Aorta (tissue), 5 donors: ENCODE measurements around the gene OPRL1. TPM values are rescaled to one million over a fixed set of nuclear protein-coding genes. Genes with fewer than 3 reads are reported as not detected.

Source experiments
- ATAC-seq: fragments of 200-7000 bp; cut with Tn5 transposase; one replicate; pipeline ENCODE4 v1.9.1; 2022; ENCODE audit warnings: moderate library complexity; ENCODE audit not compliant: low FRiP score
- DNase-seq, 2 donors: peaks; one replicate each; pipeline ENCODE4 v3.0.0-alpha.2; 2020
- H3K27ac ChIP-seq, 2 donors: one replicate each; pipeline ENCODE4 v1.5.1; 2013; ENCODE audit warnings: low read length in 2 of 2, mild to moderate bottlenecking in 2 of 2, moderate library complexity in 2 of 2, control low read depth in 1 of 2, inconsistent platforms in 1 of 2, low read depth in 1 of 2
- H3K27me3 ChIP-seq, 2 donors: one replicate each; pipeline ENCODE4 v1.6.1; 2013; ENCODE audit warnings: control low read depth in 1 of 2, low read length in 1 of 2, mild to moderate bottlenecking in 1 of 2, moderate library complexity in 1 of 2; ENCODE audit not compliant: insufficient read depth in 2 of 2, control insufficient read depth in 1 of 2
- H3K36me3 ChIP-seq, 2 donors: one replicate each; pipeline ENCODE4 v1.6.1; 2013; ENCODE audit warnings: control low read depth in 1 of 2, low read length in 1 of 2, mild to moderate bottlenecking in 1 of 2; ENCODE audit not compliant: insufficient read depth in 2 of 2, control insufficient read depth in 1 of 2
- H3K4me1 ChIP-seq, 2 donors: one replicate each; pipeline ENCODE4 v1.6.1; 2013; ENCODE audit warnings: low read length in 2 of 2, control low read depth in 1 of 2, mild to moderate bottlenecking in 1 of 2, moderate library complexity in 1 of 2; ENCODE audit not compliant: insufficient read depth in 2 of 2, control insufficient read depth in 1 of 2
- H3K4me3 ChIP-seq, 2 donors: one replicate each; pipeline ENCODE4 v1.5.1; 2013; ENCODE audit warnings: low read length in 2 of 2, control low read depth in 1 of 2, mild to moderate bottlenecking in 1 of 2
- H3K9me3 ChIP-seq: one replicate; pipeline ENCODE4 v1.6.1; 2013; ENCODE audit warnings: mild to moderate bottlenecking, low read length; ENCODE audit not compliant: control insufficient read depth
- WGBS, 2 donors: extraction: QIAGEN DNeasy Blood & Tissue Kit; methylation state at CpG; one replicate each; pipeline ENCODE4 v1.1.7; 2013; 5-methylcytosine and 5-hydroxymethylcytosine counted together
- intact Hi-C, 2 donors: fragments of 100-400 bp; cut with DNase I; formaldehyde crosslinking; loops; one replicate each; pipeline versions ENCODE4 v1.14.2 to v1.15.0; 2022
- polyA plus RNA-seq, 2 donors: library from polyadenylated mRNA; stranded (reverse); fragments of 200-250 nt; gene quantifications; one replicate each; pipeline ENCODE4 v1.2.3, GENCODE V29; 2013
- total RNA-seq, 2 donors: library from RNA; stranded (reverse); fragmentation: NEBNext Ultra II Directional; extraction: Animal tissue kit (Norgen Biotek cat#: 25700); gene quantifications; one replicate each; pipeline ENCODE4 v1.2.1, GENCODE V29; 2021
- donor health status: healthy with polysubstance abuse.
- donor health status: Bipolar disorder and iron deficiency.
- donor health status: DM: no; HTN: no; CAD: no.
- donor health status: DM: no; HTN: no; CAD: no.
- donor health status: DM: yes; HTN: yes; CAD: no.

Gene OPRL1
- total and polyA plus RNA-seq, 4 donors: 0.72 to 2.9 (median 0.95) TPM

DNA sequence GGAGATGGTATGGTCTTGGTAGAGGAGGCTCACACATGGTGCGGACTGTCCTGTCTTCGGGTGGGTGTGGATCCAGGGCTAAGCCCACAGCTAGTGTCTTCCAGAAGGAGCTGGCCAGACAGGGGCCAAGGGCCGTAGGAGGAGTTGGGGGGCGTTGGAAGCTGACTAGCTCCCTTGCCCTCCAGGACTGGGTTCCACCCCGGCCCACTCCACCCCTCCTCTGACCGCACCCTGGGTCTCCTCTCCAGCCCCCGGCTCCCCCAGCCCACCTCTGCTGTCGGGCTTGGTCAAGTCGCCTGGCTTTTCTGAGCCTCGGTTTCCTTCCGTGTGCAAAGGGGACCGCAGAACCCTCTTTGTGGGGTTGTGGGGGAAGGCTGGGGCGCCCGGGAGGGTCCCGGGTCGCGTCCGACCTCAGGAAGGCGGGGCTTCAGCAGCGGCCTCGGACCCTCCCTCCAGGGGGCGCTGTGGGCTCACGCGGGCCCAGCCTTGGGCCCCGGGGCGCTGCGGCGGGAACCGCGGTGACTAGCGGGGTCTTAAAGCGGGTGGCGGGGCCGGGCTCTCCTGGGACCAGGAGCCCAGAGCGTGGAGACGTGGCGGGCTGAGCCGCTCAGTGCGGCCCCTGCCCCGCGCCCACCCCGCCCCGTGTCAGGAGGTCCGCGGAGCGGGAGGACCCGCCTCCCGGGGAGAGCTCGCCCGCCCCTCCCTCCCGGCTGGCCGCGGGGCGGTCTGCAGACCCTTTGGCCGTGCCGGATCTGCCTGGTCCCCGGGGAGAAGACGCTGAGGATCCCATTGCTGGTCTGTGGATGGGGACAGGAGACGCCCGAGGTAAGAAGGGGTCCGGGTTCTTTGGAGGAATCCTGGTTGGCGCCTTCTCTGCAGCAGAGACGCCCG, 22.1 kb downstream of the OPRL1 start:
- intact Hi-C loops: no loop called here
- Histone ChIP-seq H3K4me1 (no peaks in the 10 kb centered on the region), H3K27me3 (no peaks in the 10 kb centered on the region), H3K27ac (no peak overlapping the region), H3K9me3 (no peaks in the 10 kb centered on the region), H3K36me3 (no peaks in the 10 kb centered on the region), H3K4me3 (no peak overlapping the region)
- DNase-seq (peak; percentile 56 to 80), ATAC-seq (peak; percentile 54)
- WGBS, 2 donors: 10% methylated on average over 38 to 64 of the region's 64 CpGs

- no peaks in the 10 kb centered on the region for H3K36me3 ChIP-seq
- peak; percentile 35 to 51 for DNase-seq
- 19 to 23% methylated on average over 26 to 30 of the region's 30 CpGs for WGBS, 2 donors
These were observed 22.9 kb downstream of the OPRL1 start for GRCh38 chr20:64102647-64103354.

GRCh38 chr20:64103871-64104666, 24.2 kb downstream of the OPRL1 start:
- intact Hi-C loops: no loop called here
- Histone ChIP-seq H3K27me3 (no peaks in the 10 kb centered on the region), H3K36me3 (no peaks in the 10 kb centered on the region), H3K4me3 (no peak overlapping the region), H3K9me3 (no peaks in the 10 kb centered on the region), H3K4me1 (no peaks in the 10 kb centered on the region), H3K27ac (no peak overlapping the region)
- peak; percentile 26 to 61 for DNase-seq
- WGBS, 2 donors: 60 to 65% methylated on average over 20 of the region's 20 CpGs
- no peak for ATAC-seq

More at GRCh38 chr20:64102647-64103354, 22.9 kb downstream of the OPRL1 start:
- Histone ChIP-seq H3K9me3 (no peaks in the 10 kb centered on the region), H3K27me3 (no peaks in the 10 kb centered on the region), H3K4me3 (no peak overlapping the region), H3K27ac (no peak overlapping the region), H3K4me1 (no peaks in the 10 kb centered on the region)
- ATAC-seq: no peak
- intact Hi-C loops: no loop called here

DNA sequence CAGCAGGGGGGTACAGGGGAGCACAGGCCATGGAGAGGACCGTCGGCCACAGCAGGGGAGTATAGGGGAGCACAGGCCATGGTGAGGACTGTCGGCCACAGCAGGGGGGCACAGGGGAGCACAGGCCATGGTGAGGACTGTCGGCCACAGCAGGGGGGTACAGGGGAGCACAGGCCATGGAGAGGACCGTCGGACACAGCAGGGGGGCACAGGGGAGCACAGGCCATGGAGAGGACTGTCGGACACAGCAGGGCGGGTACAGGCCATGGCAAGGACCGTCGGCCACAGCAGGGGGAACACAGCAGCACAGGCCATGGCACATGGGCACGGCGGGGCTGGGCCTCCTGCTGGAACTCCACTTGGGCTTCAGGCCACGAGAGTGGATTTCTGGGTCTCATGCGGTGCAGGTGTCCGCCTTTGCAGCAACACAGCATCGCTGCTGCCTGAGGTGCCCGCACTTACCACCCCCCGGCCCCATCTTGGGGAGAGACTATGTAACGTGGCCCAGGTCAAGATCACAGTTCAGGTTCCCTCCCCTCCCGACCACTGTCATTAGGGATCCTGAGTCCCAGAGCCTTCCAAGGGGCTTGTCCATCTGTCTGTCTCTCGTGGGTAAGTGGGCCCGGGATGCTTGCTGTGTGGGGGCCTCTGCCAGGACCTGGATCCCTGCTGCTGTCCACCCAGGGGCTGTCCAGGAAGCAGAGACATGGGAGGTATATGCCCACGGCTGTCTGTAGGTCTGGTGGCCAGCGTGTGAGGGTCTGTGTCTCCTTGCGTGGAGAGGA, 25.0 kb downstream of the OPRL1 start:
- H3K27ac ChIP-seq: no peak overlapping the region
- no peaks in the 10 kb centered on the region for H3K4me1 ChIP-seq
- H3K4me3 ChIP-seq: no peak overlapping the region
- H3K36me3 ChIP-seq: no peaks in the 10 kb centered on the region
- intact Hi-C loops: no loop called here
- no peaks in the 10 kb centered on the region for H3K27me3 ChIP-seq
- DNase-seq (peak; percentile 29 to 57), ATAC-seq (no peak)
- H3K9me3 ChIP-seq: no peaks in the 10 kb centered on the region
- WGBS, 2 donors: 85 to 88% methylated on average over 23 to 25 of the region's 25 CpGs

GRCh38 chr20:64105846-64106434, 26.1 kb downstream of the OPRL1 start:
- DNase-seq: peak; percentile 41 to 69
- intact Hi-C loops: no loop called here
- Histone ChIP-seq H3K27me3 (no peaks in the 10 kb centered on the region), H3K4me1 (no peaks in the 10 kb centered on the region), H3K4me3 (no peak overlapping the region), H3K9me3 (no peaks in the 10 kb centered on the region), H3K27ac (no peak overlapping the region), H3K36me3 (no peaks in the 10 kb centered on the region)
- ATAC-seq: no peak
- WGBS, 2 donors: 91 to 92% methylated on average over 39 of the region's 39 CpGs

- H3K4me3 ChIP-seq: no peak overlapping the region
- no peaks in the 10 kb centered on the region for H3K4me1 ChIP-seq
- H3K27me3 ChIP-seq: no peaks in the 10 kb centered on the region
- 85 to 88% methylated on average over 28 of the region's 28 CpGs for WGBS, 2 donors
- no peaks in the 10 kb centered on the region for H3K9me3 ChIP-seq
- peak; percentile 32 to 70 for DNase-seq
- no peaks in the 10 kb centered on the region for H3K36me3 ChIP-seq
- no peak for ATAC-seq
- intact Hi-C loops: no loop called here
- H3K27ac ChIP-seq: no peak overlapping the region
These were observed 26.6 kb downstream of the OPRL1 start for GRCh38 chr20:64106435-64106961.

GRCh38 chr20:64106981-64107735, 27.3 kb downstream of the OPRL1 start, which contains the start of gene NPBWR2:
Gene NPBWR2 (minus strand): TSS chr20:64107565. CDS start chr20:64106831, 734 bp downstream.
- DNase-seq: peak; percentile 33 to 60
- no peak for ATAC-seq
- Histone ChIP-seq H3K4me3 (no peak within 1 kb of the TSS), H3K27me3 (no peaks in the 10 kb centered on the region), H3K4me1 (no peaks in the 10 kb centered on the region), H3K27ac (no peak within 1 kb of the TSS), H3K9me3 (no peaks in the 10 kb centered on the region), H3K36me3 (no peaks in the 10 kb centered on the region)
- intact Hi-C loops: no loop called here
- 57% methylated on average over 22 of the region's 22 CpGs for WGBS, 2 donors
